ENCODE results near the gene GPR78.
"Not testable (repeated sequence)": the region's sequence is repeated elsewhere in the genome, so short reads cannot be mapped to it uniquely, and the experiment has no call there.

The GPR78 gene

GRCh38 chr4:8560265-8561047 is 19.7 kb upstream of the GPR78 start:
- DNase-seq (ENCODE audit: low spot score), result no peak
- no peak for FAIRE-seq

GRCh38 chr4:8564595-8564994 is 15.6 kb upstream of the GPR78 start:
- FAIRE-seq (no peak), DNase-seq (ENCODE audit: low spot score) (no peak)

- FAIRE-seq, result no peak
- no peak for DNase-seq (ENCODE audit: low spot score)
Measured at GRCh38 chr4:8568068-8568668, 12.0 kb upstream of the GPR78 start.

- FAIRE-seq (no peak), DNase-seq (ENCODE audit: low spot score) (no peak)
Measured at GRCh38 chr4:8570201-8570600, 10.0 kb upstream of the GPR78 start.

GRCh38 chr4:8571702-8572685 is 8.2 kb upstream of the GPR78 start:
- no peak for DNase-seq (ENCODE audit: low spot score)
- no peak for FAIRE-seq

- no peak for FAIRE-seq
- no peak for DNase-seq (ENCODE audit: low spot score)
Measured at GRCh38 chr4:8573266-8573665, 6.9 kb upstream of the GPR78 start.

GRCh38 chr4:8574796-8575370 is 5.3 kb upstream of the GPR78 start:
- DNase-seq (ENCODE audit: low spot score) (no peak), FAIRE-seq (no peak)

GRCh38 chr4:8575457-8575856 is 4.7 kb upstream of the GPR78 start:
- FAIRE-seq (no peak), DNase-seq (ENCODE audit: low spot score) (no peak)

- not testable (repeated sequence) for DNase-seq (ENCODE audit: low spot score); FAIRE-seq
Measured at GRCh38 chr4:8576591-8576990, 3.6 kb upstream of the GPR78 start.

GRCh38 chr4:8577046-8577445 is 3.1 kb upstream of the GPR78 start:
- DNase-seq (ENCODE audit: low spot score) (no peak), FAIRE-seq (no peak)

GRCh38 chr4:8577972-8578371 is 2.2 kb upstream of the GPR78 start:
- FAIRE-seq (no peak), DNase-seq (ENCODE audit: low spot score) (no peak)

GRCh38 chr4:8578717-8579116 is 1.5 kb upstream of the GPR78 start:
- no peak for DNase-seq (ENCODE audit: low spot score)
- no peak for FAIRE-seq

GRCh38 chr4:8579526-8580320 is 469 bp upstream of the GPR78 start:
- DNase-seq (ENCODE audit: low spot score) (no peak), FAIRE-seq (no peak)

- FAIRE-seq (no peak), DNase-seq (ENCODE audit: low spot score) (no peak)
Measured at GRCh38 chr4:8581094-8581861, 1.1 kb downstream of the GPR78 start.

GRCh38 chr4:8582016-8582415 is 1.8 kb downstream of the GPR78 start:
- no peak for DNase-seq (ENCODE audit: low spot score)
- FAIRE-seq, result no peak

GRCh38 chr4:8582436-8582835 is 2.2 kb downstream of the GPR78 start:
- FAIRE-seq (no peak), DNase-seq (ENCODE audit: low spot score) (no peak)

GRCh38 chr4:8582941-8583654 is 2.9 kb downstream of the GPR78 start:
- DNase-seq (ENCODE audit: low spot score) (no peak), FAIRE-seq (no peak)

- DNase-seq (ENCODE audit: low spot score) (no peak), FAIRE-seq (no peak)
Measured at GRCh38 chr4:8583655-8584025, 3.4 kb downstream of the GPR78 start.

GRCh38 chr4:8585186-8585585 is 5.0 kb downstream of the GPR78 start:
- DNase-seq (ENCODE audit: low spot score), result no peak

More at GRCh38 chr4:8585186-8585585, 5.0 kb downstream of the GPR78 start:
- FAIRE-seq, result no peak
